HCT116 (cell line): ENCODE measurements around the gene KRT86. TPM values are rescaled to one million over a fixed set of nuclear protein-coding genes. Genes with fewer than 3 reads are reported as not detected.

Experiments
- ATAC-seq: fragments of 200-7000 bp; cut with Tn5 transposase; 2 replicates; pipeline ENCODE4 v1.9.1; 2020; ENCODE audit warnings: mild to moderate bottlenecking, moderate library complexity
- BruUV-seq: library from RNA; stranded (reverse); fragments of 400-500 nt; replicated peaks from 2 replicates; lab custom pipeline; 2021; lab: Mats Ljungman, UMichigan
- CTCF ChIA-PET: fragments of 300-600 bp; sonication (Branson Sonifier 250); formaldehyde crosslinking; loops from one replicate; lab custom pipeline; 2021; ENCODE audit warnings: antibody characterized with exemption; lab: Charles Lee
- POLR2A ChIA-PET: fragments of 300-600, 350-600 bp; sonication (Branson Sonifier 250); formaldehyde crosslinking; loops from one replicate; lab custom pipeline; 2021; ENCODE audit warnings: antibody characterized with exemption; lab: Charles Lee
- RAD21 ChIA-PET, 2 experiments: fragments of 300-600 bp; sonication (Branson Sonifier 250); formaldehyde crosslinking; loops; one replicate each; lab custom pipeline; 2023; ENCODE audit warnings: low total read pairs in 2 of 2; ENCODE audit not compliant: uncharacterized antibody in 2 of 2, unreplicated experiment in 2 of 2, low non-redundant PET in 1 of 2; lab: Charles Lee
- DNase-seq: peaks from one replicate; pipeline ENCODE4 v3.0.0-alpha.2; 2010; ENCODE audit warnings: low read depth, low spot score
- H2AFZ ChIP-seq: fragments of 200-600 bp; shearing (Covaris generic), sonication (generic); 2 replicates; pipeline ENCODE4 v1.6.1; 2017; ENCODE audit warnings: low read depth, mixed run types, mixed read lengths, antibody characterized with exemption, low read length; ENCODE audit not compliant: poor library complexity, severe bottlenecking
- H3K27ac ChIP-seq: 2 replicates; pipeline ENCODE4 v1.5.1; 2012; ENCODE audit warnings: low read depth, low read length
- H3K27me3 ChIP-seq: fragments of 200-600 bp; sonication (generic); 2 replicates; pipeline ENCODE4 v1.6.1; 2016; ENCODE audit warnings: mixed run types, low read length, mixed read lengths; ENCODE audit not compliant: insufficient read depth
- H3K36me3 ChIP-seq, 2 experiments: fragments of 200-500 bp in 1 of 2; fragments of 200-600 bp in 1 of 2; sonication (Bioruptor generic) in 1 of 2; sonication (generic) in 1 of 2; 2 replicates each; pipeline versions ENCODE4 v1.5.1 to v1.6.1; 2014 to 2016; ENCODE audit warnings: low read length in 2 of 2, inconsistent platforms in 1 of 2, mixed read lengths in 1 of 2, mixed run types in 1 of 2; ENCODE audit not compliant: insufficient read depth in 2 of 2, control insufficient read depth in 1 of 2
- H3K4me1 ChIP-seq, 2 experiments: fragments of 200-600 bp in 1 of 2; sonication (generic) in 1 of 2; 2 replicates each; pipeline versions ENCODE4 v1.5.1 to v1.6.1; 2012 to 2017; ENCODE audit warnings: low read length in 2 of 2, inconsistent platforms in 1 of 2, mild to moderate bottlenecking in 1 of 2, mixed read lengths in 1 of 2, mixed run types in 1 of 2, moderate library complexity in 1 of 2; ENCODE audit not compliant: insufficient read depth in 2 of 2, control insufficient read depth in 1 of 2
- H3K4me2 ChIP-seq: fragments of 200-600 bp; sonication (generic); 2 replicates; pipeline ENCODE4 v1.6.1; 2017; ENCODE audit warnings: mixed run types, low read length, mixed read lengths
- H3K4me3 ChIP-seq, 2 experiments: fragments of 200-600 bp in 1 of 2; sonication (generic) in 1 of 2; replicated peaks in 1 of 2; 2 replicates each; pipeline ENCODE4 v1.5.1; 2011 to 2016; ENCODE audit warnings: low read length in 2 of 2, control low read depth in 1 of 2, low read depth in 1 of 2, mild to moderate bottlenecking in 1 of 2, mixed read lengths in 1 of 2, mixed run types in 1 of 2
- H3K79me2 ChIP-seq: fragments of 200-600 bp; sonication (generic); 2 replicates; pipeline ENCODE4 v1.6.1; 2017; ENCODE audit warnings: mild to moderate bottlenecking, mixed run types, low read length, moderate library complexity, mixed read lengths; ENCODE audit not compliant: insufficient read depth
- H3K9ac ChIP-seq: fragments of 200-600 bp; sonication (generic); 2 replicates; pipeline ENCODE4 v1.6.1; 2016; ENCODE audit warnings: low read length, mixed read lengths
- H3K9me2 ChIP-seq: fragments of 200-600 bp; sonication (generic), shearing (Covaris generic); 2 replicates; pipeline ENCODE4 v1.6.1; 2017; ENCODE audit warnings: mixed run types, mild to moderate bottlenecking, moderate library complexity; ENCODE audit not compliant: insufficient read depth
- H3K9me3 ChIP-seq, 2 experiments: fragments of 200-500 bp in 1 of 2; fragments of 200-600 bp in 1 of 2; sonication (Bioruptor generic) in 1 of 2; sonication (generic) in 1 of 2; 2 replicates each; pipeline ENCODE4 v1.6.1; 2014 to 2017; ENCODE audit warnings: low read length in 2 of 2, mixed read lengths in 2 of 2, inconsistent platforms in 1 of 2, low read depth in 1 of 2, mild to moderate bottlenecking in 1 of 2, mixed run types in 1 of 2, moderate library complexity in 1 of 2; ENCODE audit not compliant: control insufficient read depth in 1 of 2, insufficient read depth in 1 of 2
- H4K20me1 ChIP-seq: fragments of 200-600 bp; sonication (generic), shearing (Covaris generic); 2 replicates; pipeline ENCODE4 v1.6.1; 2017; ENCODE audit warnings: mixed run types, mild to moderate bottlenecking, moderate library complexity; ENCODE audit not compliant: insufficient read depth
- CBX3 ChIP-seq: IDR thresholded peaks from 2 replicates; pipeline ENCODE4 v1.6.1; 2012; ENCODE audit warnings: low read depth
- CTCF ChIP-seq, 3 experiments: fragments of 200-600 bp in 1 of 3; sonication (generic) in 1 of 3; IDR thresholded peaks in 2 of 3; conservative IDR thresholded peaks in 1 of 3; 2 replicates each; pipeline ENCODE4 v1.5.1; 2012 to 2017; ENCODE audit warnings: low read depth in 2 of 3, low read length in 2 of 3, antibody characterized with exemption in 1 of 3, borderline replicate concordance in 1 of 3, control low read depth in 1 of 3, mild to moderate bottlenecking in 1 of 3, mixed read lengths in 1 of 3, mixed run types in 1 of 3, moderate library complexity in 1 of 3; ENCODE audit not compliant: insufficient read depth in 1 of 3
- EGR1 ChIP-seq: IDR thresholded peaks from 2 replicates; pipeline ENCODE4 v1.6.1; 2012; ENCODE audit warnings: low read depth
- EZH2 ChIP-seq: fragments of 200-600 bp; sonication (generic); IDR thresholded peaks from 2 replicates; pipeline ENCODE4 v1.6.1; 2017; ENCODE audit warnings: antibody characterized with exemption, mixed run types
- EZH2phosphoT487 ChIP-seq: fragments of 200-600 bp; IDR thresholded peaks from 2 replicates; pipeline ENCODE4 v1.6.1; 2018; ENCODE audit warnings: antibody characterized with exemption, borderline replicate concordance
- FOSL1 ChIP-seq: IDR thresholded peaks from 2 replicates; pipeline ENCODE4 v1.6.1; 2012; ENCODE audit warnings: low read depth
- JUND ChIP-seq: IDR thresholded peaks from 2 replicates; pipeline ENCODE4 v1.6.1; 2012
- MAX ChIP-seq: IDR thresholded peaks from 2 replicates; pipeline ENCODE4 v1.6.1; 2012
- POLR2A ChIP-seq: IDR thresholded peaks from 2 replicates; pipeline ENCODE4 v1.7.0; 2011; ENCODE audit warnings: borderline replicate concordance; ENCODE audit not compliant: insufficient read depth, insufficient read length; ENCODE audit errors: extremely low read depth
- POLR2AphosphoS5 ChIP-seq: IDR thresholded peaks from 2 replicates; pipeline ENCODE4 v1.6.1; 2011; ENCODE audit warnings: mild to moderate bottlenecking, low read depth, low read length, moderate library complexity
- RAD21 ChIP-seq: IDR thresholded peaks from 2 replicates; pipeline ENCODE4 v1.6.1; 2012; ENCODE audit warnings: low read depth, mild to moderate bottlenecking
- SIN3A ChIP-seq: IDR thresholded peaks from 2 replicates; pipeline ENCODE4 v1.6.1; 2012; ENCODE audit warnings: low read depth
- SP1 ChIP-seq: IDR thresholded peaks from 2 replicates; pipeline ENCODE4 v1.6.1; 2012; ENCODE audit warnings: low read depth
- SRF ChIP-seq: IDR thresholded peaks from 2 replicates; pipeline ENCODE4 v1.6.1; 2012; ENCODE audit warnings: low read depth
- TCF7L2 ChIP-seq: IDR thresholded peaks from 2 replicates; pipeline ENCODE4 v1.7.0; 2011; ENCODE audit warnings: borderline replicate concordance, inconsistent platforms; ENCODE audit not compliant: insufficient read depth, insufficient read length; ENCODE audit errors: extremely low read depth
- YY1 ChIP-seq: IDR thresholded peaks from 2 replicates; pipeline ENCODE4 v1.6.1; 2011; ENCODE audit warnings: low read length, low read depth, moderate library complexity, mild to moderate bottlenecking; ENCODE audit not compliant: insufficient replicate concordance; ENCODE audit errors: extremely low read depth
- ZBTB33 ChIP-seq: IDR thresholded peaks from 2 replicates; pipeline ENCODE4 v1.6.1; 2011; ENCODE audit warnings: mild to moderate bottlenecking, low read length, moderate library complexity; ENCODE audit not compliant: insufficient replicate concordance; ENCODE audit errors: extremely low read depth
- ZFX ChIP-seq: fragments of 450-650 bp; IDR thresholded peaks from 2 replicates; pipeline ENCODE4 v1.6.1; 2017
- intact Hi-C: fragments of 100-400 bp; cut with micrococcal nuclease; formaldehyde crosslinking; loops from 2 replicates; pipeline ENCODE4 v1.10.0; 2022
- total RNA-seq: library from RNA; stranded (reverse); gene quantifications from one replicate; pipeline ENCODE4 v1.2.1, GENCODE V29; 2021; ENCODE audit not compliant: unreplicated experiment
- TF ChIP-seq, protein P1 (sequence below): IDR thresholded peaks from 2 replicates; pipeline ENCODE4 v1.6.1; 2012

KRT86 gene
- total RNA-seq, 1 experiment from 2014 or later: 1.5 TPM

DNA sequence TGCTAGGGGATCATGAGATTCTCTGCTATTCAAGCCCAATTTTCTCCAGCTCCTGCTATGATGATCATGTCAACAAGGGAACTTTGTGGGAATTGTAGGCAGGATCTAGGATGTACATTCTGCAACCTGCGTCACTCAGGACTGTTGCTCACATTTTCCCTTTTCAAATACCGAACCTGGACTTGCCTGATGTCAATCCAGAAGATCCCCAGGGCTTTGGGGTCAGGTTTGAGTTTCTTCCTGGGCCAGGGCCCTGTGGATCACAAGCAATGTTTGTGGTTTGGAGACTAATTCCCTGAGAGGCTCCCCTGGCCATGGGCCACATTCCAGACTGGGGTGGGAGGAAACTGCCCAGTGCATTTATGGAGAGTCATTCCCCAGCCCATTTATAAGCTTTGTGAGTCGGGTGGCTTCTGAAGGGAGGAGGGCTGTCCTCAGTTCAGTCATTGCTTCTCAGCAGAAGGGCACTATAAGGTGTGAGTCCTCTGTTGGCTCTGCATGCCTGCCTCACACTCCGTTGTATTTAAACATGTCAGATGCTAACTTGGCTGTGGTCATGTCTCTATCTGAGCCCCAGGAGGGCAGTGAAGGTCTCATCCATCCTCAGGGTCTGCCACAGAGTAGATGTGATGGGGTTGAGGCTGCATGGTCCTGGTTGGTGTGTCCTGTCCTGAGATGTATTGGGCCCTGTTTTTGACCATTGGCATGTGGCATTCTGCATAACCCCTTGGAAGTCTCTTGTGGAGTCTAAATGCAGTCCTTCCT, 6.5 kb downstream of the KRT86 start:
- Histone ChIP-seq H3K79me2 (no peaks in the 10 kb centered on the region), H3K4me2 (peak overlapping the region; percentile 88), H3K9me3 (no peaks in the 10 kb centered on the region), H3K27me3 (no peaks in the 10 kb centered on the region), H2AFZ (no peak overlapping the region), H3K9me2 (no peaks in the 10 kb centered on the region), H4K20me1 (no peaks in the 10 kb centered on the region), H3K9ac (peak overlapping the region; percentile 69), H3K4me1 (peaks cover 58 to 87% of the 10 kb centered on the region in 2 experiments), H3K27ac (peak overlapping the region; percentile 73), H3K4me3 (peak overlapping the region in 1 of 2 experiments; percentile 34; a peak in 2 of 4 replicates), H3K36me3 (no peaks in the 10 kb centered on the region)
- RAD21 ChIA-PET: interaction anchor here (1.0 to 1.8 kb wide), 3 partner anchors 46 to 68 kb away, joined by 3 read pairs; no protein-coding TSS in a partner anchor
- POLR2A ChIA-PET: interaction anchor here (0.7 to 6.1 kb wide), 20 partner anchors 11 to 248 kb away, joined by 3 to 41 read pairs (median 6); partner anchors contain the start of gene KRT80
- CTCF ChIA-PET: interaction anchor here (1.0 to 5.1 kb wide), 12 partner anchors 26 to 694 kb away, joined by 3 to 35 read pairs (median 9); no protein-coding TSS in a partner anchor
- ATAC-seq: peak; percentile 66
- intact Hi-C loops: loop anchor here (1.0 to 5.0 kb wide), 4 partner anchors 46 to 591 kb away; no protein-coding TSS in a partner anchor
- DNase-seq: peak; percentile 90
- TSS peak; percentile 84 for BruUV-seq
- TF ChIP-seq EGR1 (no peak), ZFX (no peak), SP1 (no peak), FOSL1 (no peak), SRF (no peak), CTCF (IDR thresholded peaks at IDR 0.05 in 2 of 3, conservative IDR thresholded peaks at IDR 0.05 in 1 of 3; ENCODE audit: borderline replicate concordance in 1 of 3, insufficient read depth in 1 of 3, low read depth in 2 of 3, low read length in 2 of 3) (no peak), YY1 (peak; percentile 66), SIN3A (no peak), POLR2AphosphoS5 (peak; percentile 76), EZH2phosphoT487 (no peak), TCF7L2 (peak; percentile 51), ZBTB33 (no peak), RAD21 (no peak), CBX3 (no peak), EZH2 (no peak), JUND (no peak), MAX (no peak), POLR2A (no peak)
- TF ChIP-seq, protein P1, sequence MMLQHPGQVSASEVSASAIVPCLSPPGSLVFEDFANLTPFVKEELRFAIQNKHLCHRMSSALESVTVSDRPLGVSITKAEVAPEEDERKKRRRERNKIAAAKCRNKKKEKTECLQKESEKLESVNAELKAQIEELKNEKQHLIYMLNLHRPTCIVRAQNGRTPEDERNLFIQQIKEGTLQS: no peak
